B cell (primary cell): ENCODE results near the gene NLRP9. TPM values are rescaled to one million over a fixed set of nuclear protein-coding genes. Genes with fewer than 3 reads are reported as not detected.

Experiments used
- ATAC-seq: fragments of 200-7000 bp; cut with Tn5 transposase; one replicate; pipeline ENCODE4 v1.10.0; 2021; ENCODE audit warnings: low read depth, mild to moderate bottlenecking, moderate number of reproducible peaks, moderate library complexity
- CTCF ChIA-PET: fragments of 350-600 bp; sonication (Branson Sonifier 250); formaldehyde crosslinking; loops from one replicate; lab custom pipeline; 2021; ENCODE audit warnings: antibody characterized with exemption, inconsistent platforms; lab: Charles Lee
- POLR2A ChIA-PET: fragments of 350-600 bp; sonication (Branson Sonifier 250); formaldehyde crosslinking; loops from one replicate; lab custom pipeline; 2021; ENCODE audit warnings: antibody characterized with exemption; lab: Charles Lee
- DNase-seq: peaks from one replicate; pipeline ENCODE4 v3.0.0; 2013
- H2AFZ ChIP-seq: 2 replicates; pipeline ENCODE4 v1.6.1; 2012; ENCODE audit warnings: mild to moderate bottlenecking, low read depth, low read length; ENCODE audit not compliant: insufficient read depth, poor library complexity, severe bottlenecking
- H3K27ac ChIP-seq, 2 donors: 1 replicate in 1 of 2; 2 replicates in 1 of 2; pipeline ENCODE4 v1.5.1; 2012 to 2013; ENCODE audit warnings: low read length in 2 of 2, mild to moderate bottlenecking in 2 of 2, moderate library complexity in 1 of 2
- H3K27me3 ChIP-seq, 4 experiments: fragments of 200-600 bp in 1 of 4; sonication (generic) in 1 of 4; replicated peaks in 1 of 4; 1 replicate in 2 of 4; 2 replicates in 2 of 4; pipeline versions ENCODE4 v1.6.1 to v1.7.0; 2013 to 2016; ENCODE audit warnings: low read length in 3 of 4, mild to moderate bottlenecking in 2 of 4, mixed read lengths in 1 of 4, moderate library complexity in 1 of 4; ENCODE audit not compliant: insufficient read depth in 4 of 4, control insufficient read depth in 3 of 4; ENCODE audit errors: control extremely low read depth in 1 of 4
- H3K36me3 ChIP-seq, 2 experiments: replicated peaks in 1 of 2; 1 replicate in 1 of 2; 2 replicates in 1 of 2; pipeline versions ENCODE4 v1.6.1 to v1.7.1; 2013; ENCODE audit warnings: low read length in 1 of 2; ENCODE audit not compliant: insufficient read depth in 2 of 2, control insufficient read depth in 1 of 2; ENCODE audit errors: control extremely low read depth in 1 of 2, extremely low read depth in 1 of 2
- H3K4me1 ChIP-seq, 2 donors: fragments of 200-600 bp in 1 of 2; sonication (generic) in 1 of 2; 1 replicate in 1 of 2; 2 replicates in 1 of 2; pipeline versions ENCODE4 v1.5.1 to v1.6.1; 2013 to 2017; ENCODE audit warnings: low read length in 2 of 2; ENCODE audit not compliant: control insufficient read depth in 2 of 2, insufficient read depth in 2 of 2
- H3K4me2 ChIP-seq: replicated peaks from 2 replicates; pipeline ENCODE3; 2012; ENCODE audit warnings: mild to moderate bottlenecking, low read depth, low read length; ENCODE audit not compliant: poor library complexity, severe bottlenecking
- H3K4me3 ChIP-seq, 5 experiments: fragments of 200-600 bp in 1 of 5; sonication (generic) in 1 of 5; 1 replicate in 3 of 5; 2 replicates in 2 of 5; pipeline versions ENCODE4 v1.5.1 to v1.7.0; 2011 to 2016; ENCODE audit warnings: low read length in 4 of 5, mild to moderate bottlenecking in 4 of 5, low read depth in 2 of 5, control low read depth in 1 of 5, moderate library complexity in 1 of 5; ENCODE audit not compliant: insufficient read depth in 1 of 5; ENCODE audit errors: control extremely low read depth in 1 of 5, extremely low read depth in 1 of 5
- H3K79me2 ChIP-seq: fragments of 200-600 bp; sonication (generic); one replicate; pipeline ENCODE4 v1.6.0; 2016; ENCODE audit warnings: low read length; ENCODE audit not compliant: control insufficient read depth, insufficient read depth
- H3K9ac ChIP-seq: fragments of 200-600 bp; sonication (generic); 2 replicates; pipeline ENCODE4 v1.6.1; 2017; ENCODE audit warnings: mild to moderate bottlenecking, low read length, moderate library complexity
- H3K9me3 ChIP-seq, 3 donors: one replicate each; pipeline versions ENCODE4 v1.6.1 to v1.7.1; 2013; ENCODE audit warnings: low read length in 2 of 3; ENCODE audit not compliant: control insufficient read depth in 2 of 3, insufficient read depth in 1 of 3; ENCODE audit errors: control extremely low read depth in 1 of 3
- H4K20me1 ChIP-seq: 2 replicates; pipeline ENCODE4 v1.6.0; 2012; ENCODE audit warnings: mild to moderate bottlenecking, low read length; ENCODE audit not compliant: insufficient read depth, control insufficient read depth, poor library complexity, severe bottlenecking
- H3K27ac Mint-ChIP-seq: one replicate; pipeline ENCODE4 v1.8.0; 2021; ENCODE audit warnings: mixed read lengths
- H3K27me3 Mint-ChIP-seq: one replicate; pipeline ENCODE4 v1.8.0; 2021; ENCODE audit warnings: mixed read lengths
- H3K4me1 Mint-ChIP-seq: one replicate; pipeline ENCODE4 v1.8.0; 2021; ENCODE audit warnings: mixed read lengths
- H3K4me3 Mint-ChIP-seq: one replicate; pipeline ENCODE4 v1.8.0; 2021; ENCODE audit warnings: mixed read lengths
- H3K9me3 Mint-ChIP-seq: one replicate; pipeline ENCODE4 v1.8.0; 2022; ENCODE audit warnings: mixed read lengths; ENCODE audit not compliant: insufficient read depth
- EZH2 ChIP-seq: IDR thresholded peaks from 2 replicates; pipeline ENCODE4 v1.6.1; 2012; ENCODE audit warnings: borderline replicate concordance, low read depth, mild to moderate bottlenecking, moderate library complexity, low read length; ENCODE audit not compliant: insufficient read depth, poor library complexity, severe bottlenecking
- WGBS: methylation state at CpG from one replicate; pipeline ENCODE4 v1.1.5; 2013; ENCODE audit warnings: missing lambda C conversion rate; ENCODE audit not compliant: insufficient coverage; 5-methylcytosine and 5-hydroxymethylcytosine counted together
- intact Hi-C: fragments of 100-400 bp; cut with micrococcal nuclease; formaldehyde crosslinking; loops from one replicate; pipeline ENCODE4 v1.10.0; 2022
- polyA plus RNA-seq: library from polyadenylated mRNA; depleted of rRNA; stranded (reverse); fragments of >200 nt; gene quantifications from 2 replicates; pipeline ENCODE4 v1.2.3, GENCODE V29; 2012
- total RNA-seq, 2 donors: library from RNA; stranded (reverse); fragments of 120-200 nt in 1 of 2; gene quantifications; 1 replicate in 1 of 2; 2 replicates in 1 of 2; pipeline versions ENCODE4 v1.2.3 to v1.2.4, GENCODE V29; 2013 to 2022
- TF ChIP-seq, protein P1 (sequence below): fragments of 200-600 bp; IDR thresholded peaks from one replicate; pipeline ENCODE4 v1.8.0; 2022; ENCODE audit warnings: antibody characterized with exemption, mild to moderate bottlenecking

Gene NLRP9
- total and polyA plus RNA-seq, 2 donors (not counting 1 experiment from before 2014, with no cell fraction given): not detected

DNA sequence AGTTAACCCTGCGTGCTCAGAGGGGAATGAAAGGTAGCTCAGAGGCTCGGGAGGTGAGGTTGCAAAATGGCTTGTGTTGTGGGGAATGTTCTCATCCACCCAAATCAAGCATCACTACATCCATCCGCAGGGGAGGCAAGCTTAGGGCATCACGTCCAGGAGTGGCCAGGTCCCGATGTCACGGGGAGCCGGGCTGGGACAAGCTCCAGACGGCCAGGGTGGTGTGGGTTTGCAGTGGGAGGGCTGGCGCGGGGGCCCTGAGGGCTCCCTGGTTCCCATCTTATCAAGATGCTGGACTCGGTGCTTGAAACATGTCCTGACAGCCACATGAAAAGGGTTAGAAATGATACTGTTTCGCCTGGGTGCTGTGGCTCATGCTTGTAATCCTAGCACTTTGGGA is 37.4 kb downstream of the NLRP9 start:
- POLR2A ChIA-PET: no interaction called here
- ATAC-seq (no peak), DNase-seq (no peak)
- Mint-ChIP-seq H3K27me3 (no peaks in the 10 kb centered on the region), H3K27ac (no peak overlapping the region), H3K4me1 (peaks cover 8% of the 10 kb centered on the region), H3K9me3 (no peaks in the 10 kb centered on the region), H3K4me3 (no peak overlapping the region)
- no peaks in the 10 kb centered on the region for H3K27me3 ChIP-seq
- CTCF ChIA-PET: interaction anchor here (0.7 to 1.9 kb wide), 2 partner anchors 82 to 109 kb away, joined by 4 to 7 read pairs; no protein-coding TSS in a partner anchor
- H4K20me1 ChIP-seq: peaks cover 12% of the 10 kb centered on the region
- no peaks in the 10 kb centered on the region for H3K79me2 ChIP-seq
- no peak overlapping the region for H3K27ac ChIP-seq
- no peak overlapping the region for H3K4me3 ChIP-seq
- over 99% methylated on average over 9 of the region's 12 CpGs for WGBS
- no peak overlapping the region for H3K4me2 ChIP-seq
- peaks cover 3 to 18% of the 10 kb centered on the region in 2 experiments for H3K36me3 ChIP-seq
- intact Hi-C loops: no loop called here
- no peak overlapping the region for H3K9ac ChIP-seq
- peaks cover 0 to 8% of the 10 kb centered on the region in 2 donors for H3K4me1 ChIP-seq
- no peak overlapping the region for H2AFZ ChIP-seq
- H3K9me3 ChIP-seq: peaks cover 0 to 6% (median 0%) of the 10 kb centered on the region in 3 donors
- TF ChIP-seq, protein P1, sequence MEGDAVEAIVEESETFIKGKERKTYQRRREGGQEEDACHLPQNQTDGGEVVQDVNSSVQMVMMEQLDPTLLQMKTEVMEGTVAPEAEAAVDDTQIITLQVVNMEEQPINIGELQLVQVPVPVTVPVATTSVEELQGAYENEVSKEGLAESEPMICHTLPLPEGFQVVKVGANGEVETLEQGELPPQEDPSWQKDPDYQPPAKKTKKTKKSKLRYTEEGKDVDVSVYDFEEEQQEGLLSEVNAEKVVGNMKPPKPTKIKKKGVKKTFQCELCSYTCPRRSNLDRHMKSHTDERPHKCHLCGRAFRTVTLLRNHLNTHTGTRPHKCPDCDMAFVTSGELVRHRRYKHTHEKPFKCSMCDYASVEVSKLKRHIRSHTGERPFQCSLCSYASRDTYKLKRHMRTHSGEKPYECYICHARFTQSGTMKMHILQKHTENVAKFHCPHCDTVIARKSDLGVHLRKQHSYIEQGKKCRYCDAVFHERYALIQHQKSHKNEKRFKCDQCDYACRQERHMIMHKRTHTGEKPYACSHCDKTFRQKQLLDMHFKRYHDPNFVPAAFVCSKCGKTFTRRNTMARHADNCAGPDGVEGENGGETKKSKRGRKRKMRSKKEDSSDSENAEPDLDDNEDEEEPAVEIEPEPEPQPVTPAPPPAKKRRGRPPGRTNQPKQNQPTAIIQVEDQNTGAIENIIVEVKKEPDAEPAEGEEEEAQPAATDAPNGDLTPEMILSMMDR: no peak
- no peak for TF ChIP-seq EZH2

DNA sequence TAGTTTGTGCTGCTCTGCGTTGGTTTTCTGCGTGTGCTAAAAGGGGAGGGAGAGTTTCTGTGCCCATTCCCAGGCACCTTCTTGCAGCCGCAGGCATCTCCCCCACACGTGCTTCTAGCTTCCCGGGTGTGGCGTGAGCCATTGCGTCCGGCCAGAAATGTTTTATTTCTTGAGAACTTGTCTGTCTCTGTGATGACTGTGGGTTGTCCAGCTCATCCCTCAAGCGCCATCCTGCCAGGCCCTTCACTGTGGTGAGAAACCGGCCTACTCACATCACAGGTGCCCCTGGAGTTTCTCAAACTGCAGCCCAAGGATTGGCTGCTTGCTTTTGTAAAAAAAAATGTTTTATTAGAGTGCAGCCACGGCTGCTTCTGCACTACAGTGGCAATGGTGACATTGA is 39.0 kb downstream of the NLRP9 start:
- Mint-ChIP-seq H3K4me3 (no peak overlapping the region), H3K27me3 (no peaks in the 10 kb centered on the region), H3K27ac (no peak overlapping the region), H3K9me3 (no peaks in the 10 kb centered on the region), H3K4me1 (peaks cover 5% of the 10 kb centered on the region)
- Histone ChIP-seq H3K27ac (no peak overlapping the region), H4K20me1 (peaks cover 18% of the 10 kb centered on the region), H3K4me2 (no peak overlapping the region), H3K9ac (no peak overlapping the region), H3K9me3 (peaks cover 0 to 6% (median 0%) of the 10 kb centered on the region in 3 donors), H3K36me3 (peaks cover 3 to 32% of the 10 kb centered on the region in 2 experiments), H3K79me2 (no peaks in the 10 kb centered on the region), H3K4me1 (peaks cover 0 to 8% of the 10 kb centered on the region in 2 donors), H3K4me3 (no peak overlapping the region), H3K27me3 (no peaks in the 10 kb centered on the region), H2AFZ (no peak overlapping the region)
- TF ChIP-seq, protein P1: no peak
- TF ChIP-seq EZH2: no peak
- ATAC-seq (no peak), DNase-seq (no peak)
- intact Hi-C loops: no loop called here
- ChIA-PET CTCF (no interaction called here), POLR2A (no interaction called here)
- 98% methylated on average over 10 of the region's 11 CpGs for WGBS
